ENCODE measurements around the gene HTR3C.

The HTR3C gene

GRCh38 chr3:184008161-184008560 lies 44.7 kb upstream of the HTR3C start:
- Histone ChIP-seq H3K4me3 (ENCODE audit: low read depth in 1 of 2, low read length in 1 of 2) (no peak overlapping the region), H3K27ac (no peak overlapping the region), H3K9me3 (no peaks in the 10 kb centered on the region), H3K27me3 (no peaks in the 10 kb centered on the region), H3K4me1 (ENCODE audit: control insufficient read depth in 1 of 2, insufficient read depth in 1 of 2, low read depth in 1 of 2, low read length in 1 of 2) (peaks cover 18 to 26% of the 10 kb centered on the region in 2 experiments), H3K36me3 (peaks cover 42% of the 10 kb centered on the region)
- no peak for TF ChIP-seq CTCF (IDR thresholded peaks at IDR 0.05)

- Histone ChIP-seq H3K9me3 (no peaks in the 10 kb centered on the region), H3K27me3 (no peaks in the 10 kb centered on the region), H3K36me3 (peaks cover 48% of the 10 kb centered on the region), H3K27ac (no peak overlapping the region), H3K4me1 (ENCODE audit: control insufficient read depth in 1 of 2, insufficient read depth in 1 of 2, low read depth in 1 of 2, low read length in 1 of 2) (peaks cover 11 to 18% of the 10 kb centered on the region in 2 experiments), H3K4me3 (ENCODE audit: low read depth in 1 of 2, low read length in 1 of 2) (no peak overlapping the region)
- no peak for TF ChIP-seq CTCF (IDR thresholded peaks at IDR 0.05)
Measured at GRCh38 chr3:184011230-184011876, 41.5 kb upstream of the HTR3C start.

- no peaks in the 10 kb centered on the region for H3K9me3 ChIP-seq
- H3K4me1 ChIP-seq (ENCODE audit: control insufficient read depth in 1 of 2, insufficient read depth in 1 of 2, low read depth in 1 of 2, low read length in 1 of 2): peaks cover 13 to 18% of the 10 kb centered on the region in 2 experiments
- TF ChIP-seq CTCF (IDR thresholded peaks at IDR 0.05): no peak
- H3K36me3 ChIP-seq: peaks cover 48% of the 10 kb centered on the region
- no peak overlapping the region for H3K4me3 ChIP-seq (ENCODE audit: low read depth in 1 of 2, low read length in 1 of 2)
- no peaks in the 10 kb centered on the region for H3K27me3 ChIP-seq
- H3K27ac ChIP-seq: no peak overlapping the region
Measured at GRCh38 chr3:184011937-184012889, 40.6 kb upstream of the HTR3C start.

- Histone ChIP-seq H3K27ac (peak overlapping the region; percentile 85), H3K9me3 (no peaks in the 10 kb centered on the region), H3K27me3 (no peaks in the 10 kb centered on the region), H3K4me1 (ENCODE audit: control insufficient read depth in 1 of 2, insufficient read depth in 1 of 2, low read depth in 1 of 2, low read length in 1 of 2) (peaks cover 34 to 39% of the 10 kb centered on the region in 2 experiments), H3K4me3 (ENCODE audit: low read depth in 1 of 2, low read length in 1 of 2) (no peak overlapping the region), H3K36me3 (peaks cover 35% of the 10 kb centered on the region)
- TF ChIP-seq CTCF (IDR thresholded peaks at IDR 0.05): no peak
Measured at GRCh38 chr3:184015381-184016019, 37.3 kb upstream of the HTR3C start.

- H3K4me1 ChIP-seq (ENCODE audit: control insufficient read depth in 1 of 2, insufficient read depth in 1 of 2, low read depth in 1 of 2, low read length in 1 of 2): peaks cover 41 to 46% of the 10 kb centered on the region in 2 experiments
- no peaks in the 10 kb centered on the region for H3K9me3 ChIP-seq
- H3K27me3 ChIP-seq: no peaks in the 10 kb centered on the region
- peaks cover 29% of the 10 kb centered on the region for H3K36me3 ChIP-seq
- H3K27ac ChIP-seq: peak overlapping the region; percentile 85
- no peak for TF ChIP-seq CTCF (IDR thresholded peaks at IDR 0.05)
- peak overlapping the region in 1 of 2 experiments; percentile 100 for H3K4me3 ChIP-seq (ENCODE audit: low read depth in 1 of 2, low read length in 1 of 2)
Measured at GRCh38 chr3:184016169-184016570, 36.7 kb upstream of the HTR3C start.

Measured in neutrophil (primary cell).